ENCODE data around the gene CCDC7. TPM values are rescaled to one million over a fixed set of nuclear protein-coding genes. Genes with fewer than 3 reads are reported as not detected.
"Not testable (repeated sequence)": the region's sequence is repeated elsewhere in the genome, so short reads cannot be mapped to it uniquely, and the experiment has no call there.

CCDC7 gene
- total and polyA plus RNA-seq, 4 donors, result 1.2 to 36.4 (median 6.9) TPM

DNA sequence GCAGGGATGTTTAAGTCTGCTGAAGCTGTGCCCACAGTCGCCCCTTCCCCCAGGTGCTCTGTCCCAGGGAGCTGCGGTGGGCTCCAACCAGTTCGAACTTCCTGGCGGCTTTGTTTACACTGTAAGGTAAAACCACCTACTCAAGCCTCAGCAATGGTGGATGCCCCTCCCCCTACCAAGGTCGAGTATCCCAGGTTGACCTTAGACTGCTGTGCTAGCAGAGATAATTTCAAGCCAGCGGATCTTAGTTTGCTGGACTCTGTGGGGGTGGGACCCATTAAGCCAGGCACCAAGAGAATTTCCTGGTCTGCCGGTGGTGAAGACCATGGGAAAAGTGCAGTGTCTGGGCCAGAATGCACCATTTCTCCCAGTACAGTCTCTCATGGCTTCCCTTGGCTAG is 56.0 kb downstream of the CCDC7 start:
- H3K4me1 ChIP-seq (ENCODE audit: control insufficient read depth in 5 of 5, insufficient read depth in 5 of 5, low read length in 5 of 5), result no peaks in the 10 kb centered on the region
- no peak overlapping the region for H3K27ac ChIP-seq (ENCODE audit: low read depth in 1 of 2, low read length in 1 of 2)
- WGBS, 2 donors, result 80 to 92% methylated on average over 7 of the region's 7 CpGs
- H3K4me3 ChIP-seq, result no peak overlapping the region
- no peak overlapping the region for H3K9ac ChIP-seq (ENCODE audit: insufficient read depth in 1 of 2, low read length in 2 of 2)
- ATAC-seq (ENCODE audit: insufficient read depth, low FRiP score), result no peak
- DNase-seq, result no peak
- no peaks in the 10 kb centered on the region for H3K27me3 ChIP-seq (ENCODE audit: control insufficient read depth in 3 of 3, insufficient read depth in 3 of 3, low read length in 2 of 3)
- TF ChIP-seq, protein P1, sequence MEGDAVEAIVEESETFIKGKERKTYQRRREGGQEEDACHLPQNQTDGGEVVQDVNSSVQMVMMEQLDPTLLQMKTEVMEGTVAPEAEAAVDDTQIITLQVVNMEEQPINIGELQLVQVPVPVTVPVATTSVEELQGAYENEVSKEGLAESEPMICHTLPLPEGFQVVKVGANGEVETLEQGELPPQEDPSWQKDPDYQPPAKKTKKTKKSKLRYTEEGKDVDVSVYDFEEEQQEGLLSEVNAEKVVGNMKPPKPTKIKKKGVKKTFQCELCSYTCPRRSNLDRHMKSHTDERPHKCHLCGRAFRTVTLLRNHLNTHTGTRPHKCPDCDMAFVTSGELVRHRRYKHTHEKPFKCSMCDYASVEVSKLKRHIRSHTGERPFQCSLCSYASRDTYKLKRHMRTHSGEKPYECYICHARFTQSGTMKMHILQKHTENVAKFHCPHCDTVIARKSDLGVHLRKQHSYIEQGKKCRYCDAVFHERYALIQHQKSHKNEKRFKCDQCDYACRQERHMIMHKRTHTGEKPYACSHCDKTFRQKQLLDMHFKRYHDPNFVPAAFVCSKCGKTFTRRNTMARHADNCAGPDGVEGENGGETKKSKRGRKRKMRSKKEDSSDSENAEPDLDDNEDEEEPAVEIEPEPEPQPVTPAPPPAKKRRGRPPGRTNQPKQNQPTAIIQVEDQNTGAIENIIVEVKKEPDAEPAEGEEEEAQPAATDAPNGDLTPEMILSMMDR (IDR thresholded peaks at IDR 0.05; ENCODE audit: control extremely low read depth, extremely low read depth), result no peak
- H3K36me3 ChIP-seq (ENCODE audit: control insufficient read depth in 4 of 4, insufficient read depth in 4 of 4, low read length in 4 of 4), result peaks cover 0 to 6% (median 0%) of the 10 kb centered on the region in 4 donors
- H3K9me3 ChIP-seq (ENCODE audit: control insufficient read depth in 4 of 4, insufficient read depth in 3 of 4, low read length in 3 of 4), result peaks cover 0 to 8% (median under 1%) of the 10 kb centered on the region in 4 donors

- H3K4me3 ChIP-seq; H3K9ac ChIP-seq (ENCODE audit: insufficient read depth in 1 of 2, low read length in 2 of 2); H3K4me1 ChIP-seq (ENCODE audit: control insufficient read depth in 5 of 5, insufficient read depth in 5 of 5, low read length in 5 of 5); DNase-seq; H3K9me3 ChIP-seq (ENCODE audit: control insufficient read depth in 4 of 4, insufficient read depth in 3 of 4, low read length in 3 of 4); H3K27ac ChIP-seq (ENCODE audit: low read depth in 1 of 2, low read length in 1 of 2); H3K36me3 ChIP-seq (ENCODE audit: control insufficient read depth in 4 of 4, insufficient read depth in 4 of 4, low read length in 4 of 4); H3K27me3 ChIP-seq (ENCODE audit: control insufficient read depth in 3 of 3, insufficient read depth in 3 of 3, low read length in 2 of 3); ATAC-seq (ENCODE audit: insufficient read depth, low FRiP score): not testable (repeated sequence)
- 94 to 98% methylated on average over 37 to 39 of the region's 39 CpGs for WGBS, 2 donors
Observed at GRCh38 chr10:32505762-32506420, 60.0 kb downstream of the CCDC7 start.

DNA sequence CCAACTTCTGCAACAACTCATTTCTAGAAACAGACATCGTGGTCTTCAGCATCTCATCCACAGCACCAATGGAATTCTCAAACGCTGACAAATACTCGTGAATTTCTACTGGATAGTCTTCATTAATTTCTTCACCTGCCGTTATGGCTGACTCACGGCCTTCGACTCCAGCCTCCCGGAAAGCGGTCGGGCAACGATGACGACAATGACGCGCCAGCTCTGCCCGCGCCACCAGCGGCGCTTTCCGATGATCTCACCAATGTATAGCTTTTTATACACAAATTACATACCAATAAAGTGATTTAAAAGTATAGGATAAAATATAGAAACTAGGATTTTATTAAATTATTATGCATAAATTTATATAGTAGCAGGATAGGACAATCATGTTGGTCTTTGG is 65.7 kb downstream of the CCDC7 start:
- no peak overlapping the region for H3K9ac ChIP-seq (ENCODE audit: insufficient read depth in 1 of 2, low read length in 2 of 2)

More for the DNA sequence above, 65.7 kb downstream of the CCDC7 start:
- no peaks in the 10 kb centered on the region for H3K27me3 ChIP-seq (ENCODE audit: control insufficient read depth in 3 of 3, insufficient read depth in 3 of 3, low read length in 2 of 3)
- no peak overlapping the region for H3K4me3 ChIP-seq
- peaks cover 0 to 2% (median 0%) of the 10 kb centered on the region in 4 donors for H3K36me3 ChIP-seq (ENCODE audit: control insufficient read depth in 4 of 4, insufficient read depth in 4 of 4, low read length in 4 of 4)
- H3K27ac ChIP-seq (ENCODE audit: low read depth in 1 of 2, low read length in 1 of 2), result no peak overlapping the region
- DNase-seq (no peak), ATAC-seq (ENCODE audit: insufficient read depth, low FRiP score) (no peak)
- no peaks in the 10 kb centered on the region for H3K9me3 ChIP-seq (ENCODE audit: control insufficient read depth in 4 of 4, insufficient read depth in 3 of 4, low read length in 3 of 4)
- TF ChIP-seq, protein P1 (IDR thresholded peaks at IDR 0.05; ENCODE audit: control extremely low read depth, extremely low read depth), result no peak
- H3K4me1 ChIP-seq (ENCODE audit: control insufficient read depth in 5 of 5, insufficient read depth in 5 of 5, low read length in 5 of 5), result no peaks in the 10 kb centered on the region
- WGBS, 2 donors, result 90 to 99% methylated on average over 18 of the region's 18 CpGs
